GM21360 (cell line): ENCODE data around the gene NFYC.

Experiments used
- ATAC-seq: cut with Tn5 transposase; IDR thresholded peaks from one replicate; pipeline ENCODE4 v1.9.1; 2021; ENCODE audit warnings: mild to moderate bottlenecking, moderate library complexity; ENCODE audit not compliant: unreplicated experiment

Gene NFYC

GRCh38 chr1:40734882-40735628 is 43.6 kb downstream of the NFYC start:
- ATAC-seq = no peak

- no peak for ATAC-seq
These were observed 44.6 kb downstream of the NFYC start for GRCh38 chr1:40736085-40736531.

GRCh38 chr1:40738831-40739230 is 47.3 kb downstream of the NFYC start:
- no peak for ATAC-seq

- ATAC-seq = no peak
These were observed 48.0 kb downstream of the NFYC start for GRCh38 chr1:40739455-40740008.

GRCh38 chr1:40740039-40740996 is 48.8 kb downstream of the NFYC start:
- no peak for ATAC-seq

GRCh38 chr1:40740997-40741736 is 49.7 kb downstream of the NFYC start:
- no peak for ATAC-seq

GRCh38 chr1:40742363-40743061 is 51.0 kb downstream of the NFYC start:
- ATAC-seq = no peak

- no peak for ATAC-seq
These were observed 51.9 kb downstream of the NFYC start for GRCh38 chr1:40743452-40743851.

GRCh38 chr1:40743860-40744259 is 52.4 kb downstream of the NFYC start:
- no peak for ATAC-seq

GRCh38 chr1:40745176-40745575 is 53.7 kb downstream of the NFYC start:
- ATAC-seq = no peak

- ATAC-seq = no peak
These were observed 55.0 kb downstream of the NFYC start for GRCh38 chr1:40746344-40747090.

GRCh38 chr1:40748841-40749718 is 57.6 kb downstream of the NFYC start:
- ATAC-seq = no peak

GRCh38 chr1:40749817-40750216 is 58.3 kb downstream of the NFYC start:
- no peak for ATAC-seq

- no peak for ATAC-seq
These were observed 59.0 kb downstream of the NFYC start for GRCh38 chr1:40750451-40750908.

- no peak for ATAC-seq
These were observed 60.3 kb downstream of the NFYC start for GRCh38 chr1:40751802-40752201.

- no peak for ATAC-seq
These were observed 61.8 kb downstream of the NFYC start for GRCh38 chr1:40753142-40753882.

- ATAC-seq = no peak
These were observed 62.7 kb downstream of the NFYC start for GRCh38 chr1:40754201-40754600.

- no peak for ATAC-seq
These were observed 63.6 kb downstream of the NFYC start for GRCh38 chr1:40755067-40755466.
